ENCODE results near the gene ATOX1.
"Not testable (repeated sequence)": the region's sequence is repeated elsewhere in the genome, so short reads cannot be mapped to it uniquely, and the experiment has no call there.

The ATOX1 gene

GRCh38 chr5:151758430-151759241, at the start of gene ATOX1:
Gene ATOX1, minus strand, starts transcription at chr5:151758631. Its CDS starts 80 bp downstream, at chr5:151758551.
- Histone ChIP-seq H3K4me1 (ENCODE audit: control insufficient read depth, insufficient read depth, low read length) (peaks cover 30% of the 10 kb centered on the region), H3K9ac (ENCODE audit: low read length) (peak within 1 kb of the TSS; percentile 99), H3K36me3 (ENCODE audit: control insufficient read depth, insufficient read depth, low read length, severe bottlenecking) (peaks cover under 1% of the 10 kb centered on the region), H3K27me3 (replicated peaks; ENCODE audit: control insufficient read depth, insufficient read depth, low read length) (no peaks in the 10 kb centered on the region), H3K9me3 (ENCODE audit: control insufficient read depth, low read length) (no peaks in the 10 kb centered on the region), H3K4me3 (ENCODE audit: low read length) (peak within 1 kb of the TSS; percentile 93)
- peak; percentile 98 for DNase-seq (ENCODE audit: low read depth)

DNA sequence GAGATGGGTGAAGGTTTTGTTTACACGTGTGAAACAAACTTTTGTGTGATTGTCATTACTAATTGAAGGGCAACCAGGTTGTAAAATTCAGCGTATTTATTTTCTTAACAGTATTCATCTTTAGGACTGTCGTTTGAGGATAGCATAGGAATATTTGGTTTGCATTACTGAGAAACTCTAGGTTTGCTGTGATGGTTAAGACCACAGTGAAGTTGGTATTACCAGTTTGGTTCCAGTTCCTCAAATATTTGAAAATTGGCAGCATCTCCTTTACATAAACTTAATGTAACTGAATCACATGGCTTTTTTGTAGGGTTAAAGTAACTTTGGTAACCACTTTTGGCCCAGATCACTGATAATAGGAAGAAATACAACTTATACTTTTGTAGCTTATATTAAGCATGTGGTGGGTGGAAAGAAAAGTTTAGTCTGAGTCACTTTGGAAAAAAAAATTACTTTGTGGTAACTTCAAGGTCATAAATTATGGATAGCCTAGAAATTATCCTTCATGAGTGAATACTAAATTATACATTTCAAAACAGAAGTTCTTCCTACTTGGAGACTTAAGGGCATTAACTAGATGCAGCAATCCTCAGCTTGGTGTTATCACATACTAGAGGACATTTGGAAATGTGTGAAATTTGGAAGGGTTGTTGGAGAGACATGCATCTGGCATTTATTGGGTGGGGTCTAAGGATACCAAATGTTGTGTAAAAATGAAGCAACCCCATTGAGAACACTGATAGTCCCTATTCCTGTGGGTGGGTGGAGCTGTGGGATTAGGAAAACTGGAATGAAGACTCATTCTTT, 47.2 kb upstream of the ATOX1 start:
- no peak overlapping the region for H3K9ac ChIP-seq (ENCODE audit: low read length)
- no peaks in the 10 kb centered on the region for H3K27me3 ChIP-seq (replicated peaks; ENCODE audit: control insufficient read depth, insufficient read depth, low read length)
- peak overlapping the region; percentile 17 for H3K4me3 ChIP-seq (ENCODE audit: low read length)
- peaks cover 49% of the 10 kb centered on the region for H3K4me1 ChIP-seq (ENCODE audit: control insufficient read depth, insufficient read depth, low read length)
- peak; percentile 46 for DNase-seq (ENCODE audit: low read depth)
- H3K9me3 ChIP-seq (ENCODE audit: control insufficient read depth, low read length) = no peaks in the 10 kb centered on the region
- H3K36me3 ChIP-seq (ENCODE audit: control insufficient read depth, insufficient read depth, low read length, severe bottlenecking) = peaks cover 58% of the 10 kb centered on the region

GRCh38 chr5:151800532-151800931, 42.1 kb upstream of the ATOX1 start:
- peaks cover 97% of the 10 kb centered on the region for H3K36me3 ChIP-seq (ENCODE audit: control insufficient read depth, insufficient read depth, low read length, severe bottlenecking)
- peaks cover 12% of the 10 kb centered on the region for H3K4me1 ChIP-seq (ENCODE audit: control insufficient read depth, insufficient read depth, low read length)
- H3K9ac ChIP-seq (ENCODE audit: low read length) = no peak overlapping the region
- no peaks in the 10 kb centered on the region for H3K9me3 ChIP-seq (ENCODE audit: control insufficient read depth, low read length)
- H3K27me3 ChIP-seq (replicated peaks; ENCODE audit: control insufficient read depth, insufficient read depth, low read length) = no peaks in the 10 kb centered on the region
- DNase-seq (ENCODE audit: low read depth) = no peak
- no peak overlapping the region for H3K4me3 ChIP-seq (ENCODE audit: low read length)

DNA sequence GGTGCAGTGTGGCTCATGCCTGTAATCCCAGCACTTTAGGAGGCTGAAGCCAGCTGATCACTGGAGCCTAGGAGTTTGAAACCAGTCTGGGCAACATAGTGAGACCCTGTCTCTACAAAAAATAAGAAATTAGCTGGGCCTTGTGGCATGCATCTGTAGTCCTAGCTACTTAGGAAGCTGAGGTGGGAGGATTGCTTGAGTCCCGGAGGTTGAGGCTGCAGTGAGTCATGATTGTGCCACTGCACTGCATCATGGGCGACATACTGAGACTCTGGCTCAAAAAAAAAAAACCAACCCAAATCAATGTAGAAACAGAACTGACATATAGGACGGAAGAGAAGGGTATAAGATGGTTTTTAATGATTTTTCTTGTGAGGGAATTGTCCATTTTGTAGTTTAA, 41.0 kb upstream of the ATOX1 start:
- Histone ChIP-seq H3K4me3 (ENCODE audit: low read length) (no peak overlapping the region), H3K36me3 (ENCODE audit: control insufficient read depth, insufficient read depth, low read length, severe bottlenecking) (peaks cover 97% of the 10 kb centered on the region), H3K9me3 (ENCODE audit: control insufficient read depth, low read length) (no peaks in the 10 kb centered on the region), H3K27me3 (replicated peaks; ENCODE audit: control insufficient read depth, insufficient read depth, low read length) (no peaks in the 10 kb centered on the region), H3K9ac (ENCODE audit: low read length) (no peak overlapping the region), H3K4me1 (ENCODE audit: control insufficient read depth, insufficient read depth, low read length) (peaks cover 3% of the 10 kb centered on the region)
- DNase-seq (ENCODE audit: low read depth) = peak; percentile 27

GRCh38 chr5:151798674-151799073, 40.2 kb upstream of the ATOX1 start:
- no peak for DNase-seq (ENCODE audit: low read depth)
- H3K9me3 ChIP-seq (ENCODE audit: control insufficient read depth, low read length) = no peaks in the 10 kb centered on the region
- H3K36me3 ChIP-seq (ENCODE audit: control insufficient read depth, insufficient read depth, low read length, severe bottlenecking) = peaks cover 98% of the 10 kb centered on the region
- peaks cover 3% of the 10 kb centered on the region for H3K4me1 ChIP-seq (ENCODE audit: control insufficient read depth, insufficient read depth, low read length)
- no peak overlapping the region for H3K9ac ChIP-seq (ENCODE audit: low read length)
- H3K4me3 ChIP-seq (ENCODE audit: low read length) = no peak overlapping the region
- H3K27me3 ChIP-seq (replicated peaks; ENCODE audit: control insufficient read depth, insufficient read depth, low read length) = no peaks in the 10 kb centered on the region

GRCh38 chr5:151795426-151795825, 37.0 kb upstream of the ATOX1 start:
- Histone ChIP-seq H3K36me3 (ENCODE audit: control insufficient read depth, insufficient read depth, low read length, severe bottlenecking) (peaks cover 100% of the 10 kb centered on the region), H3K4me3 (ENCODE audit: low read length) (no peak overlapping the region), H3K9me3 (ENCODE audit: control insufficient read depth, low read length) (no peaks in the 10 kb centered on the region), H3K9ac (ENCODE audit: low read length) (no peak overlapping the region), H3K4me1 (ENCODE audit: control insufficient read depth, insufficient read depth, low read length) (peaks cover 3% of the 10 kb centered on the region), H3K27me3 (replicated peaks; ENCODE audit: control insufficient read depth, insufficient read depth, low read length) (no peaks in the 10 kb centered on the region)
- DNase-seq (ENCODE audit: low read depth) = no peak

- Histone ChIP-seq H3K36me3 (ENCODE audit: control insufficient read depth, insufficient read depth, low read length, severe bottlenecking) (peaks cover 99% of the 10 kb centered on the region), H3K9ac (ENCODE audit: low read length) (no peak overlapping the region), H3K9me3 (ENCODE audit: control insufficient read depth, low read length) (no peaks in the 10 kb centered on the region), H3K4me1 (ENCODE audit: control insufficient read depth, insufficient read depth, low read length) (no peaks in the 10 kb centered on the region), H3K4me3 (ENCODE audit: low read length) (no peak overlapping the region), H3K27me3 (replicated peaks; ENCODE audit: control insufficient read depth, insufficient read depth, low read length) (no peaks in the 10 kb centered on the region)
- DNase-seq (ENCODE audit: low read depth) = no peak
These were observed 34.9 kb upstream of the ATOX1 start for GRCh38 chr5:151793358-151793757.

GRCh38 chr5:151787817-151788216, 29.4 kb upstream of the ATOX1 start:
- Histone ChIP-seq H3K9me3 (ENCODE audit: control insufficient read depth, low read length) (no peaks in the 10 kb centered on the region), H3K27me3 (replicated peaks; ENCODE audit: control insufficient read depth, insufficient read depth, low read length) (no peaks in the 10 kb centered on the region), H3K9ac (ENCODE audit: low read length) (no peak overlapping the region), H3K36me3 (ENCODE audit: control insufficient read depth, insufficient read depth, low read length, severe bottlenecking) (peaks cover 62% of the 10 kb centered on the region), H3K4me1 (ENCODE audit: control insufficient read depth, insufficient read depth, low read length) (peaks cover 10% of the 10 kb centered on the region), H3K4me3 (ENCODE audit: low read length) (no peak overlapping the region)
- DNase-seq (ENCODE audit: low read depth) = no peak

DNA sequence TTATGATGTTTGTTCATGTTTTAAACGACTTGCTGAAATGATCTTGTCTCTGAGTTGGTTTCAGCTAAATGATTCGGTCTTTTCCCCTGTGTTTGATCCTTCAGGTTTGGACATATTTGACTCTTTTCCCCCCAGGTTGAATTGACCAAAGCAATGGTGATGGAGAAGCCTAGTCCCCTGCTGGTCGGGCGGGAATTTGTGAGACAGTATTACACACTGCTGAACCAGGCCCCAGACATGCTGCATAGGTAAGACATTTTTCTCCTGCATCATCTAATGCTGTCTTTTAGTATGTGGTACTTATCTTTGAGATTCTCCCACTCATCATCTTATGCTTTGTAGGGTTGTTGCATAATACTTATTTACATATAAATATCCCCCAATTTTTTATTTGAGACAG, 28.0 kb upstream of the ATOX1 start:
- DNase-seq (ENCODE audit: low read depth) = no peak
- H3K4me1 ChIP-seq (ENCODE audit: control insufficient read depth, insufficient read depth, low read length) = peaks cover 21% of the 10 kb centered on the region
- H3K27me3 ChIP-seq (replicated peaks; ENCODE audit: control insufficient read depth, insufficient read depth, low read length) = no peaks in the 10 kb centered on the region
- H3K4me3 ChIP-seq (ENCODE audit: low read length) = no peak overlapping the region
- peaks cover 48% of the 10 kb centered on the region for H3K36me3 ChIP-seq (ENCODE audit: control insufficient read depth, insufficient read depth, low read length, severe bottlenecking)
- H3K9ac ChIP-seq (ENCODE audit: low read length) = no peak overlapping the region
- H3K9me3 ChIP-seq (ENCODE audit: control insufficient read depth, low read length) = no peaks in the 10 kb centered on the region

DNA sequence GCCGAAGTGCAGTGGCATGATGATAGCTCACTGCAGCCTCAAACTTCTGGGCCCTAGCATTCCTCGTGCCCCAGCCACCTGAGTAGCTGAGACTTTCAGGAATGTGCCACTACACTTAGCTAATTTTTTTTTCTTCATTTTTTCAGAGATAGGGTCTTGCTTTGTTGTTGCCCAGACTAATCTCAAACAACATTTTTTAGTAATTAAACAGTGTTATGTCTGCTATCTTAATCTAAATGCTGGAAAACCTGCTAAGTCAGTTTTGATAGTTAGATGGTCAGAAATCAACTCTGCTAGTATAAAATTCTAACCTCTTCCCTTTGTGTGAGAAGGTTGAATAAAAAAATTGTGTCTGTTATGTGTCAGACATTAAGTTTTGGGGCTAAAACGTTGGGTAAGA, 25.7 kb upstream of the ATOX1 start:
- DNase-seq (ENCODE audit: low read depth) = no peak
- no peak overlapping the region for H3K4me3 ChIP-seq (ENCODE audit: low read length)
- peaks cover 27% of the 10 kb centered on the region for H3K4me1 ChIP-seq (ENCODE audit: control insufficient read depth, insufficient read depth, low read length)
- H3K9ac ChIP-seq (ENCODE audit: low read length) = no peak overlapping the region
- H3K36me3 ChIP-seq (ENCODE audit: control insufficient read depth, insufficient read depth, low read length, severe bottlenecking) = peaks cover 26% of the 10 kb centered on the region
- no peaks in the 10 kb centered on the region for H3K9me3 ChIP-seq (ENCODE audit: control insufficient read depth, low read length)
- H3K27me3 ChIP-seq (replicated peaks; ENCODE audit: control insufficient read depth, insufficient read depth, low read length) = no peaks in the 10 kb centered on the region

- H3K9me3 ChIP-seq (ENCODE audit: control insufficient read depth, low read length) = not testable (repeated sequence)
- H3K4me1 ChIP-seq (ENCODE audit: control insufficient read depth, insufficient read depth, low read length) = peaks cover 27% of the 10 kb centered on the region
- H3K36me3 ChIP-seq (ENCODE audit: control insufficient read depth, insufficient read depth, low read length, severe bottlenecking) = peaks cover 25% of the 10 kb centered on the region
These were observed 25.2 kb upstream of the ATOX1 start for GRCh38 chr5:151783664-151784063.

More at GRCh38 chr5:151783664-151784063, 25.2 kb upstream of the ATOX1 start:
- not testable (repeated sequence) for DNase-seq (ENCODE audit: low read depth); H3K27me3 ChIP-seq (replicated peaks; ENCODE audit: control insufficient read depth, insufficient read depth, low read length); H3K9ac ChIP-seq (ENCODE audit: low read length); H3K4me3 ChIP-seq (ENCODE audit: low read length)

Data from adipocyte (in vitro differentiated cells).